Measurements from ENCODE around the gene TSPAN19.

Gene TSPAN19

DNA sequence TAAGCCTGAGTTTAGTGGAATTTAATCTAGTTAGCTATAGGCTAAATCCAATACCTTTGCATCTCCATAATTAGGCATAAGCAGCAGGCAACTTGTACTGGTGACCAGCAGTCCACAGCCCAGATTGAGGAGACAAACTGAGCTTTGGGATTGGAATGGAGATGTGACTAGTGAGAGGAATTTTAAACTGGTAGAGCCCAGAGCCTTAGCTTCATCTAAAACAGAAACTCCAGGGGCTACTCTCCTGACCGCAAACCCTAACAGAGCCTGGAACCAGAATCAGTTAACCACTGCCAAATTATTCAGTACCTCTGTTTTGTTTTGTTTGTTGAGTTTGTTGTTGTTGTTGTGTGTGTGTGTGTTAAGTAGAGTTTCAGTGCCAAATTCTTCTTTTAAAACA, 53.2 kb downstream of the TSPAN19 start:
- no peaks in the 10 kb centered on the region for H3K9me3 ChIP-seq (ENCODE audit: control insufficient read depth, insufficient read depth, low read depth, low read length)
- TF ChIP-seq ZSCAN4 (tag by site-specific recombination; IDR thresholded peaks at IDR 0.05) (no peak), ZNF488 (tag by site-specific recombination; IDR thresholded peaks at IDR 0.05) (no peak), ZNF670 (tag by site-specific recombination; IDR thresholded peaks at IDR 0.05; ENCODE audit: low read depth) (no peak), SP3 (tag by site-specific recombination; IDR thresholded peaks at IDR 0.05) (no peak), FEZF1 (tag by site-specific recombination; IDR thresholded peaks at IDR 0.05) (no peak), HOXC10 (CRISPR knock-in tag; IDR thresholded peaks at IDR 0.05) (no peak), ZFP69B (tag by site-specific recombination; IDR thresholded peaks at IDR 0.05) (no peak), ZEB2 (tag by site-specific recombination; IDR thresholded peaks at IDR 0.05) (no peak), MZF1 (tag by site-specific recombination; IDR thresholded peaks at IDR 0.05; ENCODE audit: borderline replicate concordance) (no peak), ZXDB (tag by site-specific recombination; IDR thresholded peaks at IDR 0.05) (no peak), OSR2 (tag by site-specific recombination; IDR thresholded peaks at IDR 0.05) (no peak), ZSCAN16 (tag by site-specific recombination; IDR thresholded peaks at IDR 0.05) (no peak), ZNF391 (tag by site-specific recombination; IDR thresholded peaks at IDR 0.05; ENCODE audit: borderline replicate concordance, low read depth) (no peak), EGR2 (tag by site-specific recombination; IDR thresholded peaks at IDR 0.05; ENCODE audit: low read depth) (no peak), KLF8 (tag by site-specific recombination; IDR thresholded peaks at IDR 0.05) (no peak)
- TF ChIP-seq, protein P1, sequence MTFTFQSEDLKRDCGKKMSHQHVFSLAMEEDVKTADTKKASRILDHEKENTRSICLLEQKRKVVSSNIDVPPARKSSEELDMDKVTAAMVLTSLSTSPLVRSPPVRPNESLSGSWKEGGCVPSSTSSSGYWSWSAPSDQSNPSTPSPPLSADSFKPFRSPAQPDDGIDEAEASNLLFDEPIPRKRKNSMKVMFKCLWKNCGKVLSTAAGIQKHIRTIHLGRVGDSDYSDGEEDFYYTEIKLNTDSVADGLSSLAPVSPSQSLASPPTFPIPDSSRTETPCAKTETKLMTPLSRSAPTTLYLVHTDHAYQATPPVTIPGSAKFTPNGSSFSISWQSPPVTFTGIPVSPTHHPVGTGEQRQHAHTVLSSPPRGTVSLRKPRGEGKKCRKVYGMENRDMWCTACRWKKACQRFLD (tag by site-specific recombination; IDR thresholded peaks at IDR 0.05): no peak
- no peak overlapping the region for H3K27ac ChIP-seq (ENCODE audit: extremely low read depth, low read depth, low read length)
- POLR2A ChIA-PET: no interaction called here
- H3K4me1 ChIP-seq (ENCODE audit: control insufficient read depth, insufficient read depth, low read length): no peaks in the 10 kb centered on the region
- no peak overlapping the region for H3K4me3 ChIP-seq (ENCODE audit: low read depth, low read length)
- no peaks in the 10 kb centered on the region for H3K36me3 ChIP-seq (ENCODE audit: control insufficient read depth in 2 of 2, insufficient read depth in 1 of 2, low read length in 2 of 2)
- CTCF ChIA-PET: no interaction called here

DNA sequence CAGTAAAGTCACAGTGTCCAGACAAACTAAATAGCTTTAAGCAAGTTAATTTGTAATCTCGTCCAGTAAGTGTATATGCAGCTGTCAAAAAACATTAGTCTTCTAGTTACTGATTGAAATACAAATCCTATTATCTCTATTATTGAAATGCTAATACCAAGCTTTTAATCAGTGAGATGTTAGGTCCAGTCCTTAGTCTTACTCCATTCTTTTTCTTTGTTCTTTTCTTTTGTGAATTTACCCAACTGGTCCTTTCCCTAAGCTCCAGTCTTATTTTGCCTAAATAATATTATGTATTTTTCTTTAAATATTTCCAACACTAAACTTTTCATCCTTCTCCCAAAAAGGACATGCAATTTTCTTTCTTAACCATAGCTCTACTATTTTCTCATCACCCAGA, 57.2 kb downstream of the TSPAN19 start:
- ChIA-PET POLR2A (no interaction called here), CTCF (interaction anchor here (0.6 kb wide), 1 partner anchor 89 kb away, joined by 4 read pairs; no protein-coding TSS in a partner anchor)
- H3K27ac ChIP-seq (ENCODE audit: extremely low read depth, low read depth, low read length): no peak overlapping the region
- no peaks in the 10 kb centered on the region for H3K9me3 ChIP-seq (ENCODE audit: control insufficient read depth, insufficient read depth, low read depth, low read length)
- no peak overlapping the region for H3K4me3 ChIP-seq (ENCODE audit: low read depth, low read length)
- no peaks in the 10 kb centered on the region for H3K4me1 ChIP-seq (ENCODE audit: control insufficient read depth, insufficient read depth, low read length)
- no peaks in the 10 kb centered on the region for H3K36me3 ChIP-seq (ENCODE audit: control insufficient read depth in 2 of 2, insufficient read depth in 1 of 2, low read length in 2 of 2)
- TF ChIP-seq, protein P2, sequence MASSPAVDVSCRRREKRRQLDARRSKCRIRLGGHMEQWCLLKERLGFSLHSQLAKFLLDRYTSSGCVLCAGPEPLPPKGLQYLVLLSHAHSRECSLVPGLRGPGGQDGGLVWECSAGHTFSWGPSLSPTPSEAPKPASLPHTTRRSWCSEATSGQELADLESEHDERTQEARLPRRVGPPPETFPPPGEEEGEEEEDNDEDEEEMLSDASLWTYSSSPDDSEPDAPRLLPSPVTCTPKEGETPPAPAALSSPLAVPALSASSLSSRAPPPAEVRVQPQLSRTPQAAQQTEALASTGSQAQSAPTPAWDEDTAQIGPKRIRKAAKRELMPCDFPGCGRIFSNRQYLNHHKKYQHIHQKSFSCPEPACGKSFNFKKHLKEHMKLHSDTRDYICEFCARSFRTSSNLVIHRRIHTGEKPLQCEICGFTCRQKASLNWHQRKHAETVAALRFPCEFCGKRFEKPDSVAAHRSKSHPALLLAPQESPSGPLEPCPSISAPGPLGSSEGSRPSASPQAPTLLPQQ (tag by site-specific recombination; IDR thresholded peaks at IDR 0.05): no peak
- no peak for TF ChIP-seq ZNF624 (tag by site-specific recombination; IDR thresholded peaks at IDR 0.05)
- TF ChIP-seq ZNF184 (tag by site-specific recombination; IDR thresholded peaks at IDR 0.05): no peak
- TF ChIP-seq ZNF561 (tag by site-specific recombination; IDR thresholded peaks at IDR 0.05; ENCODE audit: borderline replicate concordance): no peak
- no peak for TF ChIP-seq ZNF639 (tag by site-specific recombination; IDR thresholded peaks at IDR 0.05)
- TF ChIP-seq SP3 (tag by site-specific recombination; IDR thresholded peaks at IDR 0.05): no peak
- no peak for TF ChIP-seq PRDM2 (tag by site-specific recombination; IDR thresholded peaks at IDR 0.05; ENCODE audit: borderline replicate concordance)
- no peak for TF ChIP-seq ZNF19 (tag by site-specific recombination; IDR thresholded peaks at IDR 0.05; ENCODE audit: low read depth)
- TF ChIP-seq ZNF174 (tag by site-specific recombination; IDR thresholded peaks at IDR 0.05): no peak
